Measurements from ENCODE around the gene MBOAT2.

Gene MBOAT2

DNA sequence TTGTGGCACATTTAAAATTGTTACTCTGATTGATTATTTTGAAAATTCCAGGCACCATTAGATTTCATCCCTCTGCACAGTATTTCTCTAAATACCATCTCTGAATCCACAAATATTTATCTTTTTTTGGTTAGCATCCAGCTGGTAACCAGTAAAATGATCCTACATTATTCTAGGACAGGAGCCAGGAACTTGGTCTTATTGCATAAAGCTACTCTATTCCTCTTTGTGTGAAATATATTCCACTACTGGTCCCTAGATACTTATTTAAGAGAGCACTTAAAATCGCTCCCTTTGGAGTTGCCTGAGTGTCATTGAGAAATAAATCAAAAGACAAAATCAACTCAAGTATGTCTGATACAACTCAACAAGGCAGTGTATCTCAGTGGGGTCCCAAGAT lies 7.4 kb upstream of the MBOAT2 start:
- Histone ChIP-seq H3K4me2 (ENCODE audit: low read length, poor library complexity, severe bottlenecking) (no peak overlapping the region), H3K14ac (ENCODE audit: low read length in 2 of 2) (no peak overlapping the region), H2BK120ac (ENCODE audit: low read depth, low read length) (no peak overlapping the region), H3K4ac (ENCODE audit: low read depth in 1 of 2, low read length in 2 of 2) (no peak overlapping the region), H2AK5ac (ENCODE audit: low read length, severe bottlenecking) (no peak overlapping the region), H2BK5ac (ENCODE audit: low read depth, low read length, poor library complexity, severe bottlenecking) (no peak overlapping the region), H3K23ac (ENCODE audit: low read length in 2 of 2) (no peak overlapping the region), H4K91ac (ENCODE audit: low read length) (no peak overlapping the region), H4K8ac (ENCODE audit: low read length) (no peak overlapping the region), H3K79me1 (replicated peaks; ENCODE audit: low read length, poor library complexity, severe bottlenecking) (no peaks in the 10 kb centered on the region), H3K4me1 (ENCODE audit: control insufficient read depth, insufficient read depth, low read depth, low read length) (no peaks in the 10 kb centered on the region), H3K36me3 (ENCODE audit: control insufficient read depth in 1 of 2, insufficient read depth in 2 of 2, low read depth in 1 of 2, low read length in 2 of 2) (no peaks in the 10 kb centered on the region), H3K27me3 (ENCODE audit: control insufficient read depth in 1 of 2, insufficient read depth in 1 of 2, low read length in 2 of 2) (no peaks in the 10 kb centered on the region), H2BK12ac (ENCODE audit: low read length in 2 of 2) (no peak overlapping the region), H2AFZ (ENCODE audit: low read depth, low read length) (no peak overlapping the region), H3K9me3 (ENCODE audit: control insufficient read depth, low read length) (no peaks in the 10 kb centered on the region), H2BK15ac (ENCODE audit: low read depth, poor library complexity, severe bottlenecking) (no peak overlapping the region), H3K4me3 (ENCODE audit: insufficient read depth in 1 of 2, low read depth in 1 of 2, low read length in 2 of 2) (no peak overlapping the region), H3K18ac (ENCODE audit: low read depth in 1 of 2, low read length in 2 of 2) (no peak overlapping the region), H3K27ac (ENCODE audit: low read length, poor library complexity, severe bottlenecking) (no peak overlapping the region), H3K9ac (ENCODE audit: low read length) (no peak overlapping the region)
- WGBS = 100% methylated on average over 1 of the region's 1 CpG
- DNase-seq = no peak

DNA sequence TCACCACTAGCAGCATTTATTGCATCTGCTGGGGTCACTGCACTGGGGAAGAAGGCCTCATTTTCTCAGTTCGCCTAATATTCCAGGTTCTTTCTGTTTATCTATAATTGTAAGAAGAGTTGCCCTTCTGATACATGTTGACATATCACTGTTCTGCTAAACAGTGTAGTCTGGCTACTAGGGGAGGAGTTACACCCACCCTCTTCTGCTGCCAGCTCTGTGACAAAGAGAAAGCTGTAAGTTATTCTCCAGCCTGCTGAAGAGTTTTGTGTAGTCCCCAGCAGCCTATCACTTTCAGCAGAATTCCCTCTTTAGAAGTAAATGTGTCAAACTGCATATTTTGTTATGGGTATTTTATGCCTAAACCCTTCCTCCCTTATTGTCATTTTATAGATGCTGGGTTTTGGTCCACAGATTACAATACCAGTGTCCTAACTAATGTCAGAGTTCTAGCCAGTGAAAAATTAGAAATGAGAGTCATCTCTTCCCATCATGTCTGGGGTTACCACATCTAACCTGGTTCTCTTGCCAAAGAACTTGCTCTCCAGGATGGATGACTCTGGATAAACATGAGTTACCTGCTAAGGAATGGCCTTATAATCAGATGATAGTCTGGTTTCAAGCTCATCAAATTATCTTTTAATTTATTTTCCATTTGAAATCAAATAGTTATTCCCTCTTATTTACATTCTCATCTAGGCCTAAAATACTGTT lies 5.6 kb upstream of the MBOAT2 start:
- Histone ChIP-seq H3K36me3 (ENCODE audit: control insufficient read depth in 1 of 2, insufficient read depth in 2 of 2, low read depth in 1 of 2, low read length in 2 of 2) (no peaks in the 10 kb centered on the region), H3K23ac (ENCODE audit: low read length in 2 of 2) (no peak overlapping the region), H3K14ac (ENCODE audit: low read length in 2 of 2) (no peak overlapping the region), H3K4me2 (ENCODE audit: low read length, poor library complexity, severe bottlenecking) (no peak overlapping the region), H2BK5ac (ENCODE audit: low read depth, low read length, poor library complexity, severe bottlenecking) (no peak overlapping the region), H3K9ac (ENCODE audit: low read length) (peak overlapping the region; percentile 4), H3K27ac (ENCODE audit: low read length, poor library complexity, severe bottlenecking) (no peak overlapping the region), H3K79me1 (replicated peaks; ENCODE audit: low read length, poor library complexity, severe bottlenecking) (peaks cover 3% of the 10 kb centered on the region), H3K27me3 (ENCODE audit: control insufficient read depth in 1 of 2, insufficient read depth in 1 of 2, low read length in 2 of 2) (no peaks in the 10 kb centered on the region), H2BK15ac (ENCODE audit: low read depth, poor library complexity, severe bottlenecking) (no peak overlapping the region), H3K18ac (ENCODE audit: low read depth in 1 of 2, low read length in 2 of 2) (no peak overlapping the region), H3K9me3 (ENCODE audit: control insufficient read depth, low read length) (no peaks in the 10 kb centered on the region), H4K8ac (ENCODE audit: low read length) (no peak overlapping the region), H3K4me1 (ENCODE audit: control insufficient read depth, insufficient read depth, low read depth, low read length) (no peaks in the 10 kb centered on the region), H4K91ac (ENCODE audit: low read length) (no peak overlapping the region), H2AK5ac (ENCODE audit: low read length, severe bottlenecking) (no peak overlapping the region), H2AFZ (ENCODE audit: low read depth, low read length) (no peak overlapping the region), H2BK12ac (ENCODE audit: low read length in 2 of 2) (no peak overlapping the region), H3K4ac (ENCODE audit: low read depth in 1 of 2, low read length in 2 of 2) (no peak overlapping the region), H3K4me3 (ENCODE audit: insufficient read depth in 1 of 2, low read depth in 1 of 2, low read length in 2 of 2) (no peak overlapping the region), H2BK120ac (ENCODE audit: low read depth, low read length) (no peak overlapping the region)
- DNase-seq = no peak
- WGBS = no CpG with 5 or more reads among the region's 1 CpG

- peak overlapping the region; percentile 49 for H2BK15ac ChIP-seq (ENCODE audit: low read depth, poor library complexity, severe bottlenecking)
- no peak overlapping the region for H2BK120ac ChIP-seq (ENCODE audit: low read depth, low read length)
- no peaks in the 10 kb centered on the region for H3K27me3 ChIP-seq (ENCODE audit: control insufficient read depth in 1 of 2, insufficient read depth in 1 of 2, low read length in 2 of 2)
- H2BK12ac ChIP-seq (ENCODE audit: low read length in 2 of 2) = no peak overlapping the region
- no peaks in the 10 kb centered on the region for H3K9me3 ChIP-seq (ENCODE audit: control insufficient read depth, low read length)
- no peak overlapping the region for H3K4me3 ChIP-seq (ENCODE audit: insufficient read depth in 1 of 2, low read depth in 1 of 2, low read length in 2 of 2)
- no peak overlapping the region for H2BK5ac ChIP-seq (ENCODE audit: low read depth, low read length, poor library complexity, severe bottlenecking)
- no peak overlapping the region for H2AFZ ChIP-seq (ENCODE audit: low read depth, low read length)
- 94% methylated on average over 2 of the region's 3 CpGs for WGBS
- no peaks in the 10 kb centered on the region for H3K4me1 ChIP-seq (ENCODE audit: control insufficient read depth, insufficient read depth, low read depth, low read length)
- no peak overlapping the region for H3K23ac ChIP-seq (ENCODE audit: low read length in 2 of 2)
- no peak overlapping the region for H3K18ac ChIP-seq (ENCODE audit: low read depth in 1 of 2, low read length in 2 of 2)
- H3K4me2 ChIP-seq (ENCODE audit: low read length, poor library complexity, severe bottlenecking) = no peak overlapping the region
- H4K8ac ChIP-seq (ENCODE audit: low read length) = no peak overlapping the region
- H4K91ac ChIP-seq (ENCODE audit: low read length) = no peak overlapping the region
- no peak for DNase-seq
- no peaks in the 10 kb centered on the region for H3K36me3 ChIP-seq (ENCODE audit: control insufficient read depth in 1 of 2, insufficient read depth in 2 of 2, low read depth in 1 of 2, low read length in 2 of 2)
- H3K27ac ChIP-seq (ENCODE audit: low read length, poor library complexity, severe bottlenecking) = no peak overlapping the region
- no peak overlapping the region for H3K4ac ChIP-seq (ENCODE audit: low read depth in 1 of 2, low read length in 2 of 2)
- H3K79me1 ChIP-seq (replicated peaks; ENCODE audit: low read length, poor library complexity, severe bottlenecking) = peaks cover 8% of the 10 kb centered on the region
- H3K14ac ChIP-seq (ENCODE audit: low read length in 2 of 2) = no peak overlapping the region
- no peak overlapping the region for H2AK5ac ChIP-seq (ENCODE audit: low read length, severe bottlenecking)
- H3K9ac ChIP-seq (ENCODE audit: low read length) = no peak overlapping the region
Measured at GRCh38 chr2:9006368-9006767, 2.9 kb upstream of the MBOAT2 start.

- Histone ChIP-seq H3K23ac (ENCODE audit: low read length in 2 of 2) (no peak overlapping the region), H3K36me3 (ENCODE audit: control insufficient read depth in 1 of 2, insufficient read depth in 2 of 2, low read depth in 1 of 2, low read length in 2 of 2) (no peaks in the 10 kb centered on the region), H3K4me2 (ENCODE audit: low read length, poor library complexity, severe bottlenecking) (peak overlapping the region; percentile 69), H3K4ac (ENCODE audit: low read depth in 1 of 2, low read length in 2 of 2) (peak overlapping the region; percentile 85 to 99), H3K18ac (ENCODE audit: low read depth in 1 of 2, low read length in 2 of 2) (peak overlapping the region; percentile 97 to 98), H2BK120ac (ENCODE audit: low read depth, low read length) (peak overlapping the region; percentile 88), H3K4me3 (ENCODE audit: insufficient read depth in 1 of 2, low read depth in 1 of 2, low read length in 2 of 2) (peak overlapping the region; percentile 85 to 89), H3K4me1 (ENCODE audit: control insufficient read depth, insufficient read depth, low read depth, low read length) (no peaks in the 10 kb centered on the region), H2BK15ac (ENCODE audit: low read depth, poor library complexity, severe bottlenecking) (peak overlapping the region; percentile 96), H2AK5ac (ENCODE audit: low read length, severe bottlenecking) (no peak overlapping the region), H3K79me1 (replicated peaks; ENCODE audit: low read length, poor library complexity, severe bottlenecking) (peaks cover 8% of the 10 kb centered on the region), H2BK5ac (ENCODE audit: low read depth, low read length, poor library complexity, severe bottlenecking) (peak overlapping the region; percentile 22), H2AFZ (ENCODE audit: low read depth, low read length) (peak overlapping the region; percentile 43), H4K8ac (ENCODE audit: low read length) (peak overlapping the region; percentile 90), H2BK12ac (ENCODE audit: low read length in 2 of 2) (peak overlapping the region in 1 of 2 experiments; percentile 77), H4K91ac (ENCODE audit: low read length) (peak overlapping the region; percentile 96), H3K27me3 (ENCODE audit: control insufficient read depth in 1 of 2, insufficient read depth in 1 of 2, low read length in 2 of 2) (no peaks in the 10 kb centered on the region), H3K14ac (ENCODE audit: low read length in 2 of 2) (peak overlapping the region in 1 of 2 experiments; percentile 89), H3K9me3 (ENCODE audit: control insufficient read depth, low read length) (no peaks in the 10 kb centered on the region), H3K27ac (ENCODE audit: low read length, poor library complexity, severe bottlenecking) (peak overlapping the region; percentile 18), H3K9ac (ENCODE audit: low read length) (peak overlapping the region; percentile 93)
- 19% methylated on average over 22 of the region's 25 CpGs for WGBS
- peak; percentile 31 for DNase-seq
Measured at GRCh38 chr2:9004338-9005204, 1.1 kb upstream of the MBOAT2 start.
